ENCODE measurements around the gene EMILIN1. TPM values are rescaled to one million over a fixed set of nuclear protein-coding genes. Genes with fewer than 3 reads are reported as not detected.

EMILIN1 gene
- total RNA-seq, 1 donor: 137 TPM

DNA sequence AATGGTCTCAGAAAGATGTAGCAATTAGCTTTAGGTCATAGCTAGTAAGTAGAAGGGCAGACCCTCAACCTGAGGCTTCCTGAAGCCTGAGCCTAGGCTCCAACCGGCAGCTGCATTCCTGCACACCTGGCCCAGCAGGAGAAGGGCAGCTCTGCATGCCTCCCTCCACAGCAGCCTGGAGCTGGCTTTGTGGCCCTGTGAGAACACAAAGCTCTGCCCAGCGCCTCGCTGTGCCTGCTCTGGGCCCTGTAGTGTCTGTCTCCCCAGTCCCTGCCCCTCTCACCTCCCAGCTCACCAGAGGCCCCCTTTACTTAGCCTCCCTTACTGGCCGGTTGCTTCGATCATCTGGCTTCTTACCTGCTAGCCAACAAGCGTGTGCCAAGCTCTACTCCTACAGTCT lies 39.0 kb upstream of the EMILIN1 start:
- no peaks in the 10 kb centered on the region for H3K9me3 ChIP-seq (ENCODE audit: low read depth, low read length)
- DNase-seq (ENCODE audit: insufficient read length, low spot score, missing footprints): no peak
- H3K36me3 ChIP-seq (ENCODE audit: insufficient read depth, low read length): peaks cover 87% of the 10 kb centered on the region
- H2AFZ ChIP-seq (ENCODE audit: low read length): no peak overlapping the region
- peaks cover 51% of the 10 kb centered on the region for H4K20me1 ChIP-seq (ENCODE audit: insufficient read depth, low read length)
- H3K4me1 ChIP-seq (ENCODE audit: insufficient read depth, low read length): peaks cover 23% of the 10 kb centered on the region
- H3K27ac ChIP-seq (ENCODE audit: low read depth, low read length): no peak overlapping the region
- H3K27me3 ChIP-seq (ENCODE audit: insufficient read depth, low read length): no peaks in the 10 kb centered on the region
- no peak overlapping the region for H3K4me2 ChIP-seq (ENCODE audit: insufficient read depth, low read length)
- peaks cover 22% of the 10 kb centered on the region for H3K79me2 ChIP-seq (ENCODE audit: insufficient read depth, low read length)
- TF ChIP-seq, protein P1, sequence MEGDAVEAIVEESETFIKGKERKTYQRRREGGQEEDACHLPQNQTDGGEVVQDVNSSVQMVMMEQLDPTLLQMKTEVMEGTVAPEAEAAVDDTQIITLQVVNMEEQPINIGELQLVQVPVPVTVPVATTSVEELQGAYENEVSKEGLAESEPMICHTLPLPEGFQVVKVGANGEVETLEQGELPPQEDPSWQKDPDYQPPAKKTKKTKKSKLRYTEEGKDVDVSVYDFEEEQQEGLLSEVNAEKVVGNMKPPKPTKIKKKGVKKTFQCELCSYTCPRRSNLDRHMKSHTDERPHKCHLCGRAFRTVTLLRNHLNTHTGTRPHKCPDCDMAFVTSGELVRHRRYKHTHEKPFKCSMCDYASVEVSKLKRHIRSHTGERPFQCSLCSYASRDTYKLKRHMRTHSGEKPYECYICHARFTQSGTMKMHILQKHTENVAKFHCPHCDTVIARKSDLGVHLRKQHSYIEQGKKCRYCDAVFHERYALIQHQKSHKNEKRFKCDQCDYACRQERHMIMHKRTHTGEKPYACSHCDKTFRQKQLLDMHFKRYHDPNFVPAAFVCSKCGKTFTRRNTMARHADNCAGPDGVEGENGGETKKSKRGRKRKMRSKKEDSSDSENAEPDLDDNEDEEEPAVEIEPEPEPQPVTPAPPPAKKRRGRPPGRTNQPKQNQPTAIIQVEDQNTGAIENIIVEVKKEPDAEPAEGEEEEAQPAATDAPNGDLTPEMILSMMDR (IDR thresholded peaks at IDR 0.05; ENCODE audit: extremely low read depth, low read depth, low read length): no peak
- H3K4me3 ChIP-seq (ENCODE audit: insufficient read depth, low read length): no peak overlapping the region

GRCh38 chr2:27039871-27040270 lies 38.5 kb upstream of the EMILIN1 start:
- Histone ChIP-seq H3K27ac (ENCODE audit: low read depth, low read length) (no peak overlapping the region), H3K4me3 (ENCODE audit: insufficient read depth, low read length) (no peak overlapping the region), H3K27me3 (ENCODE audit: insufficient read depth, low read length) (no peaks in the 10 kb centered on the region), H3K4me1 (ENCODE audit: insufficient read depth, low read length) (peaks cover 20% of the 10 kb centered on the region), H3K36me3 (ENCODE audit: insufficient read depth, low read length) (peaks cover 86% of the 10 kb centered on the region), H2AFZ (ENCODE audit: low read length) (no peak overlapping the region), H3K9me3 (ENCODE audit: low read depth, low read length) (no peaks in the 10 kb centered on the region), H3K79me2 (ENCODE audit: insufficient read depth, low read length) (peaks cover 18% of the 10 kb centered on the region), H4K20me1 (ENCODE audit: insufficient read depth, low read length) (peaks cover 49% of the 10 kb centered on the region), H3K4me2 (ENCODE audit: insufficient read depth, low read length) (no peak overlapping the region)
- no peak for DNase-seq (ENCODE audit: insufficient read length, low spot score, missing footprints)
- TF ChIP-seq, protein P1 (IDR thresholded peaks at IDR 0.05; ENCODE audit: extremely low read depth, low read depth, low read length): no peak

DNA sequence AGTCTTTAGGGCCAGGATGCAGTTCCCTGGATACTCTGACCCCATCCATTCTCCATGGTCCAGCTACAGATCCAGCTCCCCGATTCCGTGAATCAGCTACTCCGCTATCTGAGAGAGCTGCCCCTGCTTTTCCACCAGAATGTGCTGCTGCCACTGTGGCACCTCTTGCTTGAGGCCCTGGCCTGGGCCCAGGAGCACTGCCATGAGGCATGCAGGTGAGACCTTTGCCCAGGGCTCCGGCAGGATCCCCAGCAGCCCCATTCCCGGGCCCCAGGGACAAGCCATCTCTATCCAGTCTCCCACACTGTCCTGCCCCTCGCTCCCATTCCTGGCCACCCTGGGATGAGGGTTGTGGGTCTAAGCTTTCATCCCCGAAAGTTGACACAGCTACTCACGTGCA lies 38.1 kb upstream of the EMILIN1 start:
- H4K20me1 ChIP-seq (ENCODE audit: insufficient read depth, low read length): peaks cover 45% of the 10 kb centered on the region

GRCh38 chr2:27041752-27042151 lies 36.7 kb upstream of the EMILIN1 start:
- no peaks in the 10 kb centered on the region for H3K27me3 ChIP-seq (ENCODE audit: insufficient read depth, low read length)
- H3K9me3 ChIP-seq (ENCODE audit: low read depth, low read length): no peaks in the 10 kb centered on the region
- H3K79me2 ChIP-seq (ENCODE audit: insufficient read depth, low read length): no peaks in the 10 kb centered on the region
- H3K4me3 ChIP-seq (ENCODE audit: insufficient read depth, low read length): no peak overlapping the region
- no peak for DNase-seq (ENCODE audit: insufficient read length, low spot score, missing footprints)
- H3K36me3 ChIP-seq (ENCODE audit: insufficient read depth, low read length): peaks cover 67% of the 10 kb centered on the region
- H2AFZ ChIP-seq (ENCODE audit: low read length): no peak overlapping the region
- peaks cover 18% of the 10 kb centered on the region for H3K4me1 ChIP-seq (ENCODE audit: insufficient read depth, low read length)
- H3K27ac ChIP-seq (ENCODE audit: low read depth, low read length): peak overlapping the region; percentile 7
- TF ChIP-seq, protein P1 (IDR thresholded peaks at IDR 0.05; ENCODE audit: extremely low read depth, low read depth, low read length): no peak
- peaks cover 30% of the 10 kb centered on the region for H4K20me1 ChIP-seq (ENCODE audit: insufficient read depth, low read length)
- H3K4me2 ChIP-seq (ENCODE audit: insufficient read depth, low read length): no peak overlapping the region

More for the DNA sequence above, 38.1 kb upstream of the EMILIN1 start:
- TF ChIP-seq, protein P1 (IDR thresholded peaks at IDR 0.05; ENCODE audit: extremely low read depth, low read depth, low read length): no peak
- Histone ChIP-seq H3K27me3 (ENCODE audit: insufficient read depth, low read length) (no peaks in the 10 kb centered on the region), H3K4me1 (ENCODE audit: insufficient read depth, low read length) (peaks cover 18% of the 10 kb centered on the region), H3K27ac (ENCODE audit: low read depth, low read length) (no peak overlapping the region), H2AFZ (ENCODE audit: low read length) (no peak overlapping the region), H3K79me2 (ENCODE audit: insufficient read depth, low read length) (peaks cover 14% of the 10 kb centered on the region), H3K36me3 (ENCODE audit: insufficient read depth, low read length) (peaks cover 82% of the 10 kb centered on the region), H3K4me3 (ENCODE audit: insufficient read depth, low read length) (no peak overlapping the region), H3K4me2 (ENCODE audit: insufficient read depth, low read length) (no peak overlapping the region), H3K9me3 (ENCODE audit: low read depth, low read length) (no peaks in the 10 kb centered on the region)
- DNase-seq (ENCODE audit: insufficient read length, low spot score, missing footprints): no peak

Measured in osteoblast (primary cell).